Upper lobe of right lung (tissue), 1 donor: Measurements from ENCODE around the gene ZNF835. TPM values are rescaled to one million over a fixed set of nuclear protein-coding genes. Genes with fewer than 3 reads are reported as not detected.

Experiments used
- ATAC-seq: fragments of 200-7000 bp; cut with Tn5 transposase; one replicate; pipeline ENCODE4 v1.9.1; 2020; ENCODE audit warnings: mild to moderate bottlenecking, moderate library complexity
- DNase-seq: peaks from one replicate; pipeline ENCODE4 v3.0.0-alpha.2; 2020
- H3K27ac ChIP-seq: fragments of 200-600 bp; one replicate; pipeline ENCODE4 v1.8.0; 2022
- H3K27me3 ChIP-seq: fragments of 200-600 bp; one replicate; pipeline ENCODE4 v1.8.0; 2022; ENCODE audit warnings: mild to moderate bottlenecking
- H3K36me3 ChIP-seq: fragments of 200-600 bp; one replicate; pipeline ENCODE4 v1.8.0; 2022
- H3K4me1 ChIP-seq: fragments of 200-600 bp; one replicate; pipeline ENCODE4 v1.8.0; 2022
- H3K4me3 ChIP-seq: fragments of 200-600 bp; one replicate; pipeline ENCODE4 v1.8.0; 2022; ENCODE audit warnings: mild to moderate bottlenecking
- H3K9me3 ChIP-seq: fragments of 200-600 bp; one replicate; pipeline ENCODE4 v1.8.0; 2022
- intact Hi-C: fragments of 100-400 bp; cut with DNase I; formaldehyde crosslinking; loops from one replicate; pipeline ENCODE4 v1.11.0; 2022
- total RNA-seq: library from RNA; stranded (reverse); fragmentation: NEBNext Ultra II Directional; extraction: Animal tissue kit (Norgen Biotek cat#: 25700); gene quantifications from one replicate; pipeline ENCODE4 v1.2.1, GENCODE V29; 2021
- TF ChIP-seq, protein P1 (sequence below): fragments of 200-600 bp; IDR thresholded peaks from one replicate; pipeline ENCODE4 v1.8.0; 2022; ENCODE audit warnings: antibody characterized with exemption
- donor health status: DM: no; HTN: yes; CAD: no; lungs with severe emphysema.

The ZNF835 gene
- total RNA-seq, 1 donor from 2014 or later, result 3.0 TPM

DNA sequence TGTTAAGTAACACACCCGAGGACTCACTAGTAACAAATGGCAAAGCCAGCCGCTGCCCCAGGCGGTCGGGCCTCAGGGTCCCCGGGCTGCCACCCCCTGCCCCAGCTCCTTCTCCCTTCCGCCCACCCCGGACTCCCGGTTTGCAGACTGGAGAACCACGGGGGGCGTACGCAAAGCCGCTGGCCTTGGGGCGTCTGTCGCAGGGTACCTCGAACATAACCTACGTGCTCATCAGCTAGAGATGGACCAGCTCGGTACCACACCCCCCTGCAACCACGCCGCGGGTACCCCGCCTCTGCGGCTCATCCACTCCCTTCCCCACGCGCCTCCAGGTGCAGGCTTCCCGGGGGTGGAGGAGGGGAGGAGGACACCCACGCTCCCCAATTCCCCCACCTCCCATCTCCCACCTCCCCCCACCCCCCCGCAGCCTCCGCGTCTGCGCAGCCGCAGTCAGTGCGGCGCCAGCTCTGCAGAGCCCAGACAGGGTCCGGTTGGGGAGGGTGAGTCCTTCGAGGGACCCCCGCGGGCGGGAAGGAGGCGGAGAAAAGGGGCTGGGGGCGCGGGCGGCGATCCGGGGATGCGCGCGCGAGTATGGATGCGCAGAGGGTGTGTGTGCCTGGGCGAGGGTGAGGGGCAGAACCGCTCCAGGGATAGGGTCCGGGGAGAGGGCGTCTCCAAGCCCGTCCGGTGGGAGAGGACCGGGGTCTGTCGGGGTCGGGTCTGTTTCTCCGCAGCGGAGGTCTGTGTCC lies 28.7 kb downstream of the ZNF835 start, which contains the start of gene SMIM17:
Gene SMIM17, plus strand, starts transcription at position 449 of the 749 bp plus-strand sequence. CDS start 2,509 bp downstream, outside the sequence.
- Histone ChIP-seq H3K4me1 (no peaks in the 10 kb centered on the region), H3K9me3 (peaks cover 6% of the 10 kb centered on the region), H3K27me3 (peaks cover 22% of the 10 kb centered on the region), H3K4me3 (no peak within 1 kb of the TSS), H3K36me3 (no peaks in the 10 kb centered on the region), H3K27ac (no peak within 1 kb of the TSS)
- TF ChIP-seq, protein P1, sequence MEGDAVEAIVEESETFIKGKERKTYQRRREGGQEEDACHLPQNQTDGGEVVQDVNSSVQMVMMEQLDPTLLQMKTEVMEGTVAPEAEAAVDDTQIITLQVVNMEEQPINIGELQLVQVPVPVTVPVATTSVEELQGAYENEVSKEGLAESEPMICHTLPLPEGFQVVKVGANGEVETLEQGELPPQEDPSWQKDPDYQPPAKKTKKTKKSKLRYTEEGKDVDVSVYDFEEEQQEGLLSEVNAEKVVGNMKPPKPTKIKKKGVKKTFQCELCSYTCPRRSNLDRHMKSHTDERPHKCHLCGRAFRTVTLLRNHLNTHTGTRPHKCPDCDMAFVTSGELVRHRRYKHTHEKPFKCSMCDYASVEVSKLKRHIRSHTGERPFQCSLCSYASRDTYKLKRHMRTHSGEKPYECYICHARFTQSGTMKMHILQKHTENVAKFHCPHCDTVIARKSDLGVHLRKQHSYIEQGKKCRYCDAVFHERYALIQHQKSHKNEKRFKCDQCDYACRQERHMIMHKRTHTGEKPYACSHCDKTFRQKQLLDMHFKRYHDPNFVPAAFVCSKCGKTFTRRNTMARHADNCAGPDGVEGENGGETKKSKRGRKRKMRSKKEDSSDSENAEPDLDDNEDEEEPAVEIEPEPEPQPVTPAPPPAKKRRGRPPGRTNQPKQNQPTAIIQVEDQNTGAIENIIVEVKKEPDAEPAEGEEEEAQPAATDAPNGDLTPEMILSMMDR, result no peak
- ATAC-seq (no peak), DNase-seq (no peak)
- intact Hi-C loops, result no loop called here

DNA sequence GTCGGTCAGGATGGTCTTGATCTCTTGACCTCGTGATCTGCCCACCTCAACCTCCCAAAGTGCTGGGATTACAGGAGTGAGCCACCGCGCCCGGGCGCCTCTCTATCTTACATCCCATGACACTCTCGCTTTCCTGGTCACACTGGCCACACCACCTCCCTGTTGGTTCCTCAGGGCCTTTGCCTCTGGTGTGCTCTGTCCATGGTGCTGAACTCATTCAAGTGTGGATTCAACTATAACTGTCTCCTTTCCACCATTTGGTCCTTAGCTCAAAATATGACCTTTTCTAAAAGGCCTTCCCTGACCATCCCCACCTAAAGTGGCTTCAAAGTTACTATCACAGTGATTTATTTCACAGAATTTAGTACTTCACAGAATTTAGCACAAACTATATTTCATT lies 32.3 kb downstream of the ZNF835 start:
- no peaks in the 10 kb centered on the region for H3K4me1 ChIP-seq
- DNase-seq (no peak), ATAC-seq (no peak)
- no peak overlapping the region for H3K27ac ChIP-seq
- H3K4me3 ChIP-seq, result no peak overlapping the region
- TF ChIP-seq, protein P1, result no peak
- H3K36me3 ChIP-seq, result no peaks in the 10 kb centered on the region
- H3K9me3 ChIP-seq, result peaks cover 12% of the 10 kb centered on the region
- intact Hi-C loops, result no loop called here
- H3K27me3 ChIP-seq, result peaks cover 20% of the 10 kb centered on the region

DNA sequence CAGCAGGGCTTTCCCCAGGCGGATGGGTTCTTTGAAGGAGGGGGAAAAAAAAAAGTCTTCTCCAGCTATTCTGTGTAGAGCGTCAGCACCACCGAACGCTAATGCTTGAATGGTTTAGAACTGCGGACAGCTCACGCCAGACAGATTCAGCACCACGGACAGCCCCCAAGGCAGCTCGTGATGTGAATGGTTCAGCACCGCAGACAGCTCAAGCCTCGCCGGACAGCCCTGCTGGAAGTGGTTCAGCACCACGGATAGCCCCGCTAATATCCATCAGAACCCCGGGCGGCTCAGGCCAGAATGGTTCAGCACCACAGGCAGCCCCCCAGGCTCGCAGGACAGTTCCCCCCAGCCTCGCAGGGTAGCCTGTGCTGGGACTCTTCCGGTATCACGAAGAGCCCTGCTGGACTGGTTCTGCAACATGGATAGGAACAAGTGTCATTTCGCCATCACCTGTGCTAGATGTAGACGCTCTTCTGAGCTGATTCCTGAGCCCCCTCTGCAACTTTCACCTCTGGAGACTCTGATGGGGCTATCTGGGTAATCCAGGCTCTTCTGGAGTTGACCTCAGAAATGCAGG lies 33.5 kb downstream of the ZNF835 start:
- no peak overlapping the region for H3K27ac ChIP-seq
- DNase-seq, result no peak
- TF ChIP-seq, protein P1, result no peak
- no peaks in the 10 kb centered on the region for H3K36me3 ChIP-seq
- peak; percentile 61 for ATAC-seq
- peaks cover 13% of the 10 kb centered on the region for H3K9me3 ChIP-seq
- H3K27me3 ChIP-seq, result peaks cover 9% of the 10 kb centered on the region
- H3K4me1 ChIP-seq, result no peaks in the 10 kb centered on the region
- H3K4me3 ChIP-seq, result no peak overlapping the region
- intact Hi-C loops, result no loop called here

DNA sequence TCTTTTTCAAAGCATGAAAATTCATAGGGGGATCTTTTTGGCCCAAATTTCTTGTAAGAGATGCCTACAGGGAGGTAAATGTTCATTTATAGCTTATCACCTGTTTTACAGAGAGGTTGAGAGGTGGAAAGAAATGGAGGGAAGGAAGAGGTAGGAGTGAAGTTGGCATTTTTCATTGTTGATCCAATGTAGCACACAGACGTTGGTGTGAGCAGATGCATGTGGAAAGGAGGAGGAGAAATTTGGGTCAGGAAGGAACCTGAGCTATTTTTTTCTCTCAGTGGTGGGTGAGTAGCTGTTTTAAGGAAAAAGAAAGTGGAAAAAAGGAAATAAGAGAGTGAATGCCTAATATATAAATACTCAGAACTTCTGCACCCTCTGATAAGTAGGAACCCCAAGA lies 38.5 kb downstream of the ZNF835 start:
- TF ChIP-seq, protein P1, result no peak
- Histone ChIP-seq H3K4me3 (no peak overlapping the region), H3K9me3 (peaks cover 28% of the 10 kb centered on the region), H3K36me3 (no peaks in the 10 kb centered on the region), H3K27me3 (no peaks in the 10 kb centered on the region), H3K4me1 (no peaks in the 10 kb centered on the region), H3K27ac (no peak overlapping the region)
- ATAC-seq, result no peak
- DNase-seq, result no peak
- intact Hi-C loops, result no loop called here

DNA sequence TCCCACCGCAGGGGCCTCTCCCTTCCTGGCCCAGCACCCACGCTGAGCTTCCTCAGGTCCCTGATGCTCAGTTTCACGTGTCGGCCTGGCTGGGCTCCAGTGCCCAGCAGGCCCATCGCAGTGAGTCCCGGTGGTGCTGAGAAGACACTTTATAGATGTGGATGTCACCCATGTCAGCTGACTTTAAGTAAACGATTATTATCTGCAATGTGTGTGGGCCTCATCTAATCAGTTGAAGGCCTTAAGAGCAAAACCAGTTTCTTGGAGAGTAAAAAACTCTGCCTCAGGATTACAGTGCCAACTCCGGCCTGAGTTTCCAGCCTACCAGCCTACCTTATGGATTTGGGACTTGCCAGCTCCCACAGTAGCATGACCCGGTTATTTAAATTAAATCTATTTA lies 45.8 kb downstream of the ZNF835 start:
- Histone ChIP-seq H3K9me3 (peaks cover 27% of the 10 kb centered on the region), H3K36me3 (peaks cover 8% of the 10 kb centered on the region), H3K4me3 (no peak overlapping the region), H3K4me1 (no peaks in the 10 kb centered on the region), H3K27ac (no peak overlapping the region), H3K27me3 (no peaks in the 10 kb centered on the region)
- TF ChIP-seq, protein P1, result no peak
- DNase-seq (no peak), ATAC-seq (no peak)
- intact Hi-C loops, result no loop called here
